GM21381 (cell line): Measurements from ENCODE around the gene UGCG.
A peak's percentile ranks its signal among the peaks of the same experiment; 100 is the strongest.
"Not testable (repeated sequence)": the region's sequence is repeated elsewhere in the genome, so short reads cannot be mapped to it uniquely, and the experiment has no call there.

Experiments
- ATAC-seq: cut with Tn5 transposase; IDR thresholded peaks from one replicate; pipeline ENCODE4 v1.9.1; 2021; ENCODE audit warnings: mild to moderate bottlenecking, moderate library complexity; ENCODE audit not compliant: unreplicated experiment

Gene UGCG

GRCh38 chr9:111895996-111896941 lies at the start of gene UGCG:
Gene UGCG (plus strand): TSS chr9:111896814. CDS start chr9:111897216, 402 bp downstream.
- peak; percentile 79 for ATAC-seq

- no peak for ATAC-seq
These were observed 45.1 kb upstream of the UGCG start for GRCh38 chr9:111851553-111851952.

GRCh38 chr9:111852291-111852690 lies 44.3 kb upstream of the UGCG start:
- no peak for ATAC-seq

GRCh38 chr9:111853450-111853827 lies 43.2 kb upstream of the UGCG start:
- no peak for ATAC-seq

- no peak for ATAC-seq
These were observed 41.8 kb upstream of the UGCG start for GRCh38 chr9:111854799-111855198.

- no peak for ATAC-seq
These were observed 38.9 kb upstream of the UGCG start for GRCh38 chr9:111857555-111858211.

- no peak for ATAC-seq
These were observed 36.2 kb upstream of the UGCG start for GRCh38 chr9:111860443-111860842.

- ATAC-seq, result no peak
These were observed 33.0 kb upstream of the UGCG start for GRCh38 chr9:111863636-111864035.

- ATAC-seq, result no peak
These were observed 29.6 kb upstream of the UGCG start for GRCh38 chr9:111866976-111867375.

GRCh38 chr9:111868475-111868874 lies 28.1 kb upstream of the UGCG start:
- no peak for ATAC-seq

- no peak for ATAC-seq
These were observed 25.7 kb upstream of the UGCG start for GRCh38 chr9:111870774-111871498.

- no peak for ATAC-seq
These were observed 25.1 kb upstream of the UGCG start for GRCh38 chr9:111871499-111871855.

GRCh38 chr9:111872886-111873285 lies 23.7 kb upstream of the UGCG start:
- no peak for ATAC-seq

GRCh38 chr9:111873901-111874300 lies 22.7 kb upstream of the UGCG start:
- ATAC-seq, result no peak

GRCh38 chr9:111874500-111874899 lies 22.1 kb upstream of the UGCG start:
- ATAC-seq, result no peak

- not testable (repeated sequence) for ATAC-seq
These were observed 21.3 kb upstream of the UGCG start for GRCh38 chr9:111875291-111875690.

- not testable (repeated sequence) for ATAC-seq
These were observed 20.9 kb upstream of the UGCG start for GRCh38 chr9:111875691-111876090.

GRCh38 chr9:111876179-111876578 lies 20.4 kb upstream of the UGCG start:
- no peak for ATAC-seq

- no peak for ATAC-seq
These were observed 19.2 kb upstream of the UGCG start for GRCh38 chr9:111877420-111877819.

GRCh38 chr9:111878946-111879345 lies 17.7 kb upstream of the UGCG start:
- no peak for ATAC-seq

- ATAC-seq, result no peak
These were observed 9.5 kb upstream of the UGCG start for GRCh38 chr9:111886983-111887718.
